T-helper 1 cell treated with Interleukin-12 subunit alpha and Interleukin-12 subunit beta and Interleukin-4 antibody, amounts not matched to agents 30 ng/mL and 1 ng/mL, for 36 hours (primary cell): Measurements from ENCODE around the gene CCDC18. TPM values are rescaled to one million over a fixed set of nuclear protein-coding genes. Genes with fewer than 3 reads are reported as not detected.

Experiments used
- intact Hi-C: fragments of 100-400 bp; cut with micrococcal nuclease; formaldehyde crosslinking; loops from one replicate; pipeline ENCODE4 v1.15.1; 2024
- total RNA-seq: library from RNA; stranded (reverse); gene quantifications from 2 replicates; pipeline ENCODE4 v1.2.3, GENCODE V29; 2022

CCDC18 gene
- total RNA-seq, 1 donor from 2014 or later, result 16.0 TPM

DNA sequence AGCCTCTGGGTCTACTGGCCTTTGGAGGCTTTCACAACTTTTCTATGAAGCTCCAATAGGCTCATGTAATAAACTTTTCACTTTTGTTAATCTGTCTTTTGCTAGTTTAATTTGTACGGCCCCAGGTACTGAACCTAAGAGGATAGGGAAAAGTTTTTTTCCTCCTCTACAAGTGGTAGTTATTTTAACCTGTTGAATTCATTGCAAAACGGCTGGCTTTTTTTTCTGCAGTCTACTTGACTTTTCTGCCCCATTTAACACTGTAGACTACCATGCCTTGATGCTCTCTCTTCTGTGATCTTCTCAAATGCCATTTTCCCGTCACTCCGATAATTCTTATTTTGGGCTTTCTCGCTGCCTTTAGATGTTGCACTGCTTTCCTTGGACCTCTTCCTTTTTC is 121.6 kb downstream of the CCDC18 start:
- intact Hi-C loops, result loop anchor here (5.0 kb wide), 1 partner anchor 135 kb away; no protein-coding TSS in a partner anchor

DNA sequence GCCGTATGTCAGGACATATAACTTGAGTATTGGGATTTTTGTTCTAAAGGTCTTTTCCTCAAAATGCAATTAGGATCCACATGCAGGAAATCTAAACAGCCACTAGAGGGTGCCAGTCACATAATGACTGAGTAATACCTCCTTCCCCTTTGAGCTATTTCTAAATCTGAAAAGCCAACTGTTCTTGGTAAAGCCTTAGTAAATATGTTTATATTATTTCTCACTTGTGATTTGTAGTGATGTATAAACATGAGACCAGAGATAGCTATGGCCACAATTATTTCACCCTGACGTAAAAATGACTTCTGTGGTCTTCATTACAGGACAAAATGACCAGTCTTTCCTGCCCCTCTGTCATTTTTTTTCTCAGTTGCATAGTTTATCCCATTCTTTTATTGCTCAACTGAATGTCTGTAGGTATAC is 124.2 kb downstream of the CCDC18 start:
- intact Hi-C loops, result loop anchor here (1.0 to 5.0 kb wide), 7 partner anchors 41 to 540 kb away; partner anchors contain the start of gene DR1

DNA sequence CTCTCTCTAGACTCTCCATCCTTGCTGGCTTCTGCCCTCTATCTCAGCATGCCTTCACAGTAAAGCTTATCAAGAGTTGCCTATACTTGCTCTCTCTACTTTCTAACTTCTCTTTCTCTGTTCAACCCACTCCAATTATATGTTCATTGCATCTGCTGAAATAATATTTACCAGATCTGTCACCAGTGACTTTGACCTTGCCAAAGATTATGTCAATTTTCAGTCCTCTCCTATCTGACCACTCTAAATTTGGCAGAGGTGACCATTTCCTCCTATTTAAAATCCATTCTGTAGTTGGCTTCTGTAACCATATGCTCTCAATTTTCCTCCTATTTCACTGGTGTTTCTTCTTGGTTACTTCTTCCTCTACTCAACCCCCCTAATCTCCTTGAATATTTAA is 126.4 kb downstream of the CCDC18 start:
- intact Hi-C loops, result no loop called here

DNA sequence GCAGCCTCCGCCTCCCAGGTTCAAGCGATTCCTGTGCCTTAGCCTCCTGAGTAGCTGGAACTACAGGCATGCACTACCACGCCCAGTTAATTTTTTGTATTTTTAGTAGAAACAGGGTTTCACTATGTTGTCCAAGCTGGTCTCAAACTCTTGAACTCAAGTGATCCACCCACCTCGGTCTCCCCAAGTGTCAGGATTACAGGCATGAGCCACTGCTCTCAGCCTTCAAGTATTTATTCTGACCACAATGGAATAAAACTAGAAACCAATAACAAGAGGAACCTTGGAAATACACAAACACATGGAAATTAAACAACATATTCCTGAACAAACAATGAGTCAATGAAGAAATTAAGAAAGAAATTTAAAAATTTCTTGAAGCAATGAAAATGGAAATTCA is 132.5 kb downstream of the CCDC18 start:
- intact Hi-C loops, result no loop called here

DNA sequence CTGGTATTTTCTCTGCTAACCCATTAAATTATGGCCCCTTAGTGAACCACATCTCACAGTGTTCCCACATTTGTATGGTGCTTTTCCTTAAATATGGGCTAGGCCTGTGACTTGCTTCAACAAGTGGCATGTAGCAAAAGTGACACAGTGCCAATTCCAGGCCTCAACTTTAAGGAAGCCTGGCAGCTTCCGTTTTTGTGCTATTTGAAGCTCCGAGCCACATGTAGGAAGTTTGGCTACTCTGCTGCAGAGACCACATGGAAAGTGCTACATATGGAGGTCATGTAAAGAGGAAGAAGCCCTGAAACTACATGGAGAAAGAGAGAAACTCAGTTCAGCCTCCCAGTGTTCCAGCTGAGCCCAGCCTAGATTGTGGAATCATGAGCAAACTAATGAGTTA is 136.7 kb downstream of the CCDC18 start:
- intact Hi-C loops, result no loop called here

DNA sequence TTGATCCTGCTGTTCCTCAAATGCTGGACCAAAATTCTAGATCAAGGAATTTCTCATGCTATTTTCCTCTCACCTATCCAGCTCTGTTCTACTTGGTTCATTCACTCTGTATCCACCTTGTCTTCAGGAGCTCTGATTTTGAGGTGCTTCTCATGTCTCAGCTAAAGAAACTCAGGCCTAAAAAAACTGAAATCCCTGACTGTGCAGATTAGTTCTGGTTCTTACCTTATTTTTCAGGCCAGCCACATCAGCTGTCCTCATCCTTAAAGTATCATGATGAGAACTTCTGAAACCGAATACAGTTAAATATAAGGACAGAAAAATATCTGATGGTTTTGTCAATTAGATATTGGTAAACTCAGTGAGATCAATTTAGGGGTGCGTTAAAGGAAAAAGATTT is 137.4 kb downstream of the CCDC18 start:
- intact Hi-C loops, result no loop called here

DNA sequence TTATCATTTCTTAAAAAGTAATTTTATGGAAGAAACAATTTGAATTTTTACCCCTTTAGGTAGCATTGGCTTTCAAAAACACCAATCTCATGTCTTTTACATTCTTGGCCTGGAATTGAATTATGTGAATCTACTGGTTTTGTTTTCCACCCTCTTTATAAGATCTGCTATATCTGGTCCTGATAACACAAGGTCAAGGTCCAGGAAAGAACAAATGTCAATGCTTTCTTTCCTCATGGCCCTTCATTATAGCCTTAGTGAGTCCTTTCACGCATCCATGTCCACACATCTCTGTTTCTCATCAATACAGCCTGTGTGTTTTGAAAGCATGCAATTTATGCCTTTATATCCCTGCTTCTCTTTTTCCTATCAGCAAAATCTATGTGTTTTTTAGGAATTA is 141.2 kb downstream of the CCDC18 start:
- intact Hi-C loops, result no loop called here

DNA sequence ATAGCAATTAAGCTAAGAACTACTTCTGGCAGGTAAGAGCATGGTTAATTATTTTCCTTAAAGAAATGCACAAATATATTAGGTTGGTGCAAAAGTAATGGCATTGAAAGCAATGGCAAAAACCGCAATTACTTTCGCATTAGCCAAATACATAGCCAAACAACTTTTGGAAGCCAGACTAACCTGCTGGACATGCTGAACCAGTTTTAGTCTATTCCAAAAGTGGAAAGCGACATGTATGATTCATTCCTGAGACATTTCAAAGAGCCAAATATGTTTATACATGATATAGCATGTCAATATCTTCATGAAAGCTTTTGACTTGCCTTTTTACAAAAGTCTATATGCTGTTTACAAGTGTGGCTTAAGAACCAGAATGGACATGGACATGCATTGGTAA is 141.8 kb downstream of the CCDC18 start:
- intact Hi-C loops, result no loop called here

DNA sequence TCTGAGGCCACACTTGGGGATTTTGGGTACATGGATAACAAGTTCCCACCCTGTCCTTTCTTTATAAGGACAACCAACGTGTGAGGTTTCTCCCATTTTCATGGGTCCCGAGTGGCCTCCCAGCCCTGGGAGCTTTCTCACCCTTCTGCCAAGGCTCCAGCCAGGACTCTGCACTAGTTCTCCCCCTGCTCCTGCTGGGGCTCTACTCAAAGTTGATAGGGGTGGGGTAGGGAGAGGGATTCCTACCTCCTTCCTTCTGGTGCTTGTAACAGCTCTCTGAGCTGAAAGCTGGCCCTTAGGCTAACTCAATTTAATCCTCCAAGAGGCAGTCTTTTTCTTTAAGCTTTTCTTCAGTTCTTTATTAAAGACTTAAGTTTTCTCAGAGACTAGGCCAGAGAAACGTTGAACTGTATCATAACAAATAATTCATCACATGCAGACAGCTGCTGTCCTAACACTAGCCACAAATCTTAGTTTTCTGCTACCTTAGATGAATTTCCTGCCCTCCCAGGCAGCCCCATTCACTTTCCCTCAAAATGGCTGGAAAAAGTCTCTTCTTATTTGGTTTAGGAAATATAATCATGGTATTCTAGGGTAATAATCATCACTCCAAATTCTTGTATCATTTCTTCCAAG is 142.8 kb downstream of the CCDC18 start:
- intact Hi-C loops, result no loop called here

DNA sequence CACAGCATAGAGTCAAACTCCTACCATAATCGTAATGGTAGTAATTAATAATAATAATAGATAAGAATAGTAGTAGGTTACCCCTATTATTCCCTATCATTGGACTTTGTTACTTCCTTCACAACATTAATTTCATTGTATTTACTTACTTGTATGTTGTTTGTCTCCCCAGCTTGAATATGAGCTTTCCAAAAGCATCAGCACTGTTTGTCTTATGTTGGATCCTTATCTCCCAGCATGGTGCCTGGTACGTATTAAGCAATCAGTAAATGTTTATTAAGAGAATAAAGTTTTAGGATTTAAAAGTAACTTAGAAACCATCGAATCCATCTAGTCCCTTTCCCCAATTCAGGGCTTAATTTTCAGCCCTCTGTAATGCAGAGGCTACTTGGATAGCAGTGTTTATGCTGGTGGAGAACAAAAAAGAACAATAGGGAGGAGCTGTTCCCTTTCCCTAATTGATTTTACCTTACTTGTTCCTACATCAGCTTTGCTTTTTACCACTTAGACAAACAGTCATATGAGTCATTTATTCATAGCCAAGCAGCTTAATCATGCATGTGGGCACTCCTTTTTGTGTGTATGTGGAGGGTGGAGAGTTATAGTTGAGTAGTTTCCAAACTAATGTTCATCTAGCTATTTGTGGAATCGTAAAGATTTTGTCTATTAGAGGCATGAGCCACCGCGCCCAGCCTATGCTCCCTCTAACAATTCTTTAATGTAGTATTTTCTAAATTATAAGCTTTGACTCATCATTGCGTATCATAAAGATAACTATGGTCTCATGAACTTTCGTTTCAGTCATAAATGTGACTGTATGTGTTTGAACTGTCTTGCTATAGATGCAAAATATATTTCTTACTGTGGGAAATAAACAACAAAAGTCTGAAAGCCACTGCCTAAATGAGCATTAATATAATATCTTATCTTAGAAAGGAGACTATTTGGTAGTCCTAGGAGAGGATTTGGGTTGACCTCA is 144.3 kb downstream of the CCDC18 start:
- intact Hi-C loops, result no loop called here

Other genes with a start within 250 kb of the CCDC18 start
- 16.1 and 17.6 TPM in 2 replicates for gene DIPK1A, start 219.3 kb upstream of the CCDC18 start, total RNA-seq
- 60.2 and 64.7 TPM in 2 replicates for gene MTF2, start 101.4 kb upstream of the CCDC18 start, total RNA-seq
- 57.1 and 59.4 TPM in 2 replicates for gene TMED5, start 311 bp upstream of the CCDC18 start, total RNA-seq
- 100 and 105 TPM in 2 replicates for gene DR1, start 165.2 kb downstream of the CCDC18 start, total RNA-seq